Ovary (tissue), 9 donors: ENCODE data around the gene RPS5. TPM values are rescaled to one million over a fixed set of nuclear protein-coding genes. Genes with fewer than 3 reads are reported as not detected.

ENCODE experiments used
- DNase-seq, 5 donors: peaks; one replicate each; pipeline ENCODE4 v3.0.0-alpha.2; 2019 to 2020
- H3K27ac ChIP-seq, 2 donors: fragments of 200-600 bp; one replicate each; pipeline versions ENCODE4 v1.5.1 to v1.8.0; 2019 to 2022
- H3K27me3 ChIP-seq: fragments of 200-600 bp; one replicate; pipeline ENCODE4 v1.8.0; 2022
- H3K36me3 ChIP-seq: fragments of 200-600 bp; sonication (generic); one replicate; pipeline ENCODE4 v1.5.1; 2019
- H3K4me1 ChIP-seq: one replicate; pipeline ENCODE4 v1.8.1; 2013; ENCODE audit warnings: mild to moderate bottlenecking, moderate library complexity; ENCODE audit not compliant: insufficient read depth
- H3K4me3 ChIP-seq: fragments of 200-600 bp; sonication (generic); one replicate; pipeline ENCODE4 v1.5.1; 2017
- H3K9me3 ChIP-seq, 2 donors: fragments of 200-600 bp in 1 of 2; sonication (generic) in 1 of 2; one replicate each; pipeline versions ENCODE4 v1.5.1 to v1.8.1; 2013 to 2019; ENCODE audit warnings: mild to moderate bottlenecking in 1 of 2, moderate library complexity in 1 of 2
- EP300 ChIP-seq: sonication (generic); formaldehyde crosslinking; IDR thresholded peaks from one replicate; pipeline ENCODE4 v1.6.1; 2017; ENCODE audit warnings: antibody characterized with exemption
- POLR2A ChIP-seq: fragments of 450-650 bp; IDR thresholded peaks from one replicate; pipeline ENCODE4 v1.6.1; 2017; ENCODE audit warnings: antibody characterized with exemption, mild to moderate bottlenecking, moderate library complexity
- WGBS, 3 donors: extraction: QIAGEN DNeasy Blood & Tissue Kit in 1 of 3; methylation state at CpG; one replicate each; pipeline versions ENCODE4 v1.1.5 to v1.1.7; 2013 to 2017; 5-methylcytosine and 5-hydroxymethylcytosine counted together
- intact Hi-C, 4 donors: fragments of 100-400 bp; cut with DNase I; formaldehyde crosslinking; loops; one replicate each; pipeline versions ENCODE4 v1.11.0 to v1.15.1; 2022 to 2023
- polyA plus RNA-seq, 2 donors: library from polyadenylated mRNA; stranded (reverse); fragments of 200-250 nt in 1 of 2; fragments of 350-450 nt in 1 of 2; fragmentation: Illumina TruSeq in 1 of 2; extraction: RNeasy Lipid Tissue Mini Kit (QIAGEN cat#74804) in 1 of 2; gene quantifications; one replicate each; pipeline ENCODE4 v1.2.3, GENCODE V29; 2013 to 2014
- total RNA-seq, 7 donors: library from RNA; depleted of rRNA in 2 of 7; stranded (reverse); fragments of >200 nt in 2 of 7; fragmentation: NEBNext Ultra II Directional in 3 of 7; extraction: Animal tissue kit (Norgen Biotek cat#: 25700) in 3 of 7; gene quantifications; one replicate each; pipeline versions ENCODE4 v1.1.0 to v1.2.4, GENCODE V29; 2016 to 2023
- TF ChIP-seq, protein P1 (sequence below), 3 donors: fragments of 450-650 bp in 2 of 3; fragments of 200-600 bp in 1 of 3; IDR thresholded peaks; one replicate each; pipeline versions ENCODE4 v1.5.1 to v1.8.0; 2016 to 2022; ENCODE audit warnings: antibody characterized with exemption in 3 of 3, mild to moderate bottlenecking in 1 of 3
- donor health status: DM: no; HTN: no; CAD: no; lungs with moderate emphysema.
- donor health status: DM: no; HTN: no; CAD: no.
- donor health status: Bipolar disorder and iron deficiency.
- donor health status: DM: yes; HTN: yes; CAD: no.
- donor health status: DM: no; HTN: no; CAD: no.
- donor health status: DM: yes; HTN: yes; CAD: no.

Gene RPS5
- total and polyA plus RNA-seq, 9 donors = 715 to 5,180 (median 2,346) TPM

DNA sequence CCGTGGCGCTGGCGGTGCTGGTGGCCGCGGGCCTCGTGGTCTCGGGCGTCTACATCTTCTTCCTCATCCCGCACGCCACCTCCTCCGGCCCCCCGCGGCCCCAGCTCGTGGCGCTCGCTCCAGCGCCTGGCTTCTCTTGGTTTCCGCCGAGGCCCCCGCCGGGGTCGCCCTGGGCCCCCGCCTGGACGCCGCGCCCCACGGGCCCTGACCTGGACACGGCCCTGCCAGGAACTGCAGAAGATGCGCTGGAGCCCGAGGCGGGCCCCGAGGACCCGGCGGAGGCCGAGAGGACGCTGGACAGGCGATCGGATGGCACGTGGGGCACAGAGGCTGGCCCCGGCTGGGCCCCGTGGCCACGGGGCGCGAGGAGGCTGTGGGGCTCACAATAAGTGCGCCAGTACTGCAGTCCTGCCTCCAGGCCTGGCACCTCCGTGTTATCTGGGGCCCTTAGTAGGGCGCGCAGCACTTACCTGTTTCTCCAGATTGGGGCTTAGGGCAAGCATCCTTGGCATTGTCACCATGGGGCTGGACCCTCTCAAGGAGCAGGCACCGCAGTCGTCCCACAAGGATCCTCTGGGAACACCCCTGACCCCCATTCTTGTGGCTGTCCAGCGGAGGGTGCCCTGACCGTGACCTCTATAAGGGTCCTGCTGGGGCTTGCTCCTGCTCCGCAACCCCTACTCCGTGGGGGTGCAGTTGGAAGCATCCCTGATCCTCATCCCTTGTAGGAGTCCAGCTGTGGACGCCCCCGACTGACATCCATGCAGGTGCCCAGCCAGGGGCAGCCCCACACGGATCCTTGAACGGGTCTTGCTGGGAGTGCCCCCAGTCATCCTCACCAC lies 9.8 kb downstream of the RPS5 start:
- Histone ChIP-seq H3K9me3 (no peaks in the 10 kb centered on the region), H3K36me3 (no peaks in the 10 kb centered on the region), H3K27me3 (peaks cover 5% of the 10 kb centered on the region), H3K4me1 (peaks cover 13% of the 10 kb centered on the region), H3K27ac (no peak overlapping the region), H3K4me3 (no peak overlapping the region)
- intact Hi-C loops = no loop called here
- 15 to 32% (median 29%) methylated on average over 41 to 58 of the region's 58 CpGs for WGBS, 3 donors
- TF ChIP-seq EP300 = no peak
- TF ChIP-seq, protein P1, sequence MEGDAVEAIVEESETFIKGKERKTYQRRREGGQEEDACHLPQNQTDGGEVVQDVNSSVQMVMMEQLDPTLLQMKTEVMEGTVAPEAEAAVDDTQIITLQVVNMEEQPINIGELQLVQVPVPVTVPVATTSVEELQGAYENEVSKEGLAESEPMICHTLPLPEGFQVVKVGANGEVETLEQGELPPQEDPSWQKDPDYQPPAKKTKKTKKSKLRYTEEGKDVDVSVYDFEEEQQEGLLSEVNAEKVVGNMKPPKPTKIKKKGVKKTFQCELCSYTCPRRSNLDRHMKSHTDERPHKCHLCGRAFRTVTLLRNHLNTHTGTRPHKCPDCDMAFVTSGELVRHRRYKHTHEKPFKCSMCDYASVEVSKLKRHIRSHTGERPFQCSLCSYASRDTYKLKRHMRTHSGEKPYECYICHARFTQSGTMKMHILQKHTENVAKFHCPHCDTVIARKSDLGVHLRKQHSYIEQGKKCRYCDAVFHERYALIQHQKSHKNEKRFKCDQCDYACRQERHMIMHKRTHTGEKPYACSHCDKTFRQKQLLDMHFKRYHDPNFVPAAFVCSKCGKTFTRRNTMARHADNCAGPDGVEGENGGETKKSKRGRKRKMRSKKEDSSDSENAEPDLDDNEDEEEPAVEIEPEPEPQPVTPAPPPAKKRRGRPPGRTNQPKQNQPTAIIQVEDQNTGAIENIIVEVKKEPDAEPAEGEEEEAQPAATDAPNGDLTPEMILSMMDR (IDR thresholded peaks at IDR 0.05) = no peak
- TF ChIP-seq POLR2A = no peak
- no peak for DNase-seq

DNA sequence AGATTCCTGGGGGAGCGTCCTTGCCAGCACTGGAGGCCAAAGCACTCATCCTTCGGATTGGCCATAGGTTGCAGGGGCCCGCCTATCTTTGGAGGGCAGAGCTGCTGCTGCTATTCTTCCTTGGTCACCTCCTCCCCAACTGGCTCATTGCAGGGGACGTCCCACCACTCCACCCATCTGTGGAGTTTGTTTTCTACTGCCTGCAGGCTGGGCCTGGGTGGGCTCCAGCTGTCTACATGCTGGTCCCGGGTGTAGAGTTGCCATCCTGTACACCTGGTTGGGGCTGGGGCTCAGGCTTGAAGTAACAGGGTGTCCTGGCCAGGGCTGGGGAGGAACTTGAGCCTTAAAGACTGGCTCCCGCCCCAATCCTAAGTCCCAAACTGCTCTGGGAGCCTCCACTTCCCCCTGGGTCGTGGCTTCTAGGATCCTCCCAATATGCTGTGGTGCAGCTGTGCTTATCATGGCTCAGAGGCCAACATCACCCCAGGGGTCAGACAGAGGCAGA lies 10.5 kb downstream of the RPS5 start:
- H3K27me3 ChIP-seq = peaks cover 5% of the 10 kb centered on the region
- TF ChIP-seq, protein P1 (IDR thresholded peaks at IDR 0.05) = no peak
- TF ChIP-seq POLR2A (no peak), EP300 (no peak)
- no peak overlapping the region for H3K4me3 ChIP-seq
- 34 to 50% (median 44%) methylated on average over 7 of the region's 7 CpGs for WGBS, 3 donors
- H3K4me1 ChIP-seq = peaks cover 14% of the 10 kb centered on the region
- H3K27ac ChIP-seq = no peak overlapping the region
- no peaks in the 10 kb centered on the region for H3K9me3 ChIP-seq
- no peak for DNase-seq
- intact Hi-C loops = no loop called here
- no peaks in the 10 kb centered on the region for H3K36me3 ChIP-seq

DNA sequence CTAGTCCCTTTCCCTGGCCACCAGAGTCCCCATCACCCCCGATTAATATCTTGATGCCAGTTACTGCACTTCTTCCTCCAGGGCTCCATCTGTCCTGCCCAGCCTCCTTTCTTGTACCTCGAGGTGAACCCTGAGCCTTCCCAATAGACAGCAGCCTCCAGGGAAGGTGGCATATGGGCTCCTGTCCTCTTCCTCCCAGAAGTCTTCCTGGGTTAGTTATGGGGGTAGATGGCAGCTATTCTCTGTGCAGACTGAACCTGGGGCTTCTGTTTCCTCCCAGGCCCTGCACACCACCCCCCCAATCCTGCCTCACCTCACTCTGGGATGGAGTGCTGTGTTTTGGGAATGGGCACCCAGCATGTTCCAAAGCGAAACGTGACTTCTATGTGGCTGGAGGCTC lies 11.0 kb downstream of the RPS5 start:
- intact Hi-C loops = no loop called here
- H3K4me3 ChIP-seq = no peak overlapping the region
- TF ChIP-seq POLR2A (no peak), EP300 (no peak)
- TF ChIP-seq, protein P1 (IDR thresholded peaks at IDR 0.05) = no peak
- H3K4me1 ChIP-seq = peaks cover 14% of the 10 kb centered on the region
- no peak overlapping the region for H3K27ac ChIP-seq
- 79 to 80% (median 79%) methylated on average over 4 of the region's 4 CpGs for WGBS, 3 donors
- H3K27me3 ChIP-seq = peaks cover 5% of the 10 kb centered on the region
- H3K9me3 ChIP-seq = no peaks in the 10 kb centered on the region
- H3K36me3 ChIP-seq = no peaks in the 10 kb centered on the region
- DNase-seq = no peak

DNA sequence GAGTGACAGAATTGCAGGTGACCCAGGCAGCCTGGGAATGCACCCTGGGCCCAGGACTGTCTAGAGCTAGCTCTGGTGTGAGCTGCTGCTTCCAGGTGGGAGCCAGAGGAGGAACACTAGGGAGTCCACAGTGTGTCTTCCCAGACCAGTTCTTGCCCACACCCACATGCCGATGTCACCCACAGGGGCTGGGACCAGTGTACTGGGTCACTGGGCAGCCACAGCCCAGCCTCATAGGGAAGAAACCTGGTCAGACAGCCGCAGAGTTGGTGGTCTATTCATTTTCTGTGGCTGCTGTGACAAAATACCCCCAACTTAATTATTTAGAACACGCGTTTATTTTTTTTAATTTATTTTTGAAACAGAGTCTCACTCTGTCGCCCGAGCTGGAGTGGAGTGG lies 11.5 kb downstream of the RPS5 start:
- WGBS, 3 donors = 90 to 92% (median 92%) methylated on average over 6 of the region's 6 CpGs
- intact Hi-C loops = no loop called here

More for the DNA sequence above, 11.5 kb downstream of the RPS5 start:
- Histone ChIP-seq H3K9me3 (no peaks in the 10 kb centered on the region), H3K27ac (no peak overlapping the region), H3K27me3 (peaks cover 5% of the 10 kb centered on the region), H3K4me1 (peaks cover 14% of the 10 kb centered on the region), H3K4me3 (no peak overlapping the region), H3K36me3 (no peaks in the 10 kb centered on the region)
- TF ChIP-seq POLR2A = no peak
- TF ChIP-seq EP300 = no peak
- TF ChIP-seq, protein P1 (IDR thresholded peaks at IDR 0.05) = no peak
- no peak for DNase-seq
